Diencephalon (tissue), 1 donor: ENCODE data around the gene MDM4. TPM values are rescaled to one million over a fixed set of nuclear protein-coding genes. Genes with fewer than 3 reads are reported as not detected.

Experiments used
- small RNA-seq: library from RNA; depleted of rRNA; stranded (forward); fragments of <200 nt; gene quantifications from one replicate; pipeline ENCODE3, GENCODE V24; 2014
- total RNA-seq: library from RNA; depleted of rRNA; stranded (reverse); fragments of >200 nt; gene quantifications from one replicate; pipeline ENCODE4 v1.2.3, GENCODE V29; 2014

Gene MDM4
- 68.7 TPM for total RNA-seq

GRCh38 chr1:204516180-204516879, at the start of gene MDM4:
Gene MDM4 (plus strand): TSS chr1:204516406. CDS start chr1:204525519, 9,113 bp downstream.

GRCh38 chr1:204494281-204495077, 21.7 kb upstream of the MDM4 start, which contains the start of gene PIK3C2B:
Gene PIK3C2B (minus strand): TSS chr1:204494805. CDS start chr1:204469802, 25,003 bp downstream.

Small RNA genes within 50 kb of the gene (small RNA-seq; reads per million reads assigned to genes)
- gene RNA5SP74 = 37.5 reads per million, percentile 96 among the genes with 10 or more reads in this experiment

Other genes with a start within 250 kb of the MDM4 start
- 23.1 TPM for gene PLEKHA6, start 156.5 kb upstream of the MDM4 start, total RNA-seq
- gene PPP1R15B, start 104.6 kb upstream of the MDM4 start, total RNA-seq = 44.5 TPM
- 24.9 TPM for gene PIK3C2B, start 21.6 kb upstream of the MDM4 start, total RNA-seq
- gene LRRN2, start 169.3 kb downstream of the MDM4 start, total RNA-seq = 20.5 TPM